ENCODE measurements around the gene RHOBTB3.

RHOBTB3 gene

DNA sequence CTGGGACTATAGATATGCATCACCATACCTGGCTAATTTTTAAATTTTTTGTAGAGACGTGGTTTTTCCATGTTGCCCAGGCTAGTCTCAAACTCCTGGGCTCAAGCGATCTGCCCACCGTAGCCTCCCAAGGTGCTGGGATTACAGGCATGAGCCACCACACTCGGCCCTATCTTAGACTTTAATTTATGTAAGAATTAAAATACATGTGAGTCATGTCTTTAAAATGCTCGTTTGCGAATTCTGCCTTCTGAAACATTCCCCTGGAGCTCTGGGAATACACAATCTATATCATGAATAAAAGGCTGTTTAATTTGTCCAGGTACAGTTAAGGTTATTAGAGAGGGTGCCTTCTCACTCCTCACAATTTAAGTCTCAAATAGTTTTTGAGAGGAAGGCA, 32.8 kb downstream of the RHOBTB3 start:
- DNase-seq (ENCODE audit: low read depth in 1 of 2, low spot score in 1 of 2), result no peak
- TF ChIP-seq, protein P1, sequence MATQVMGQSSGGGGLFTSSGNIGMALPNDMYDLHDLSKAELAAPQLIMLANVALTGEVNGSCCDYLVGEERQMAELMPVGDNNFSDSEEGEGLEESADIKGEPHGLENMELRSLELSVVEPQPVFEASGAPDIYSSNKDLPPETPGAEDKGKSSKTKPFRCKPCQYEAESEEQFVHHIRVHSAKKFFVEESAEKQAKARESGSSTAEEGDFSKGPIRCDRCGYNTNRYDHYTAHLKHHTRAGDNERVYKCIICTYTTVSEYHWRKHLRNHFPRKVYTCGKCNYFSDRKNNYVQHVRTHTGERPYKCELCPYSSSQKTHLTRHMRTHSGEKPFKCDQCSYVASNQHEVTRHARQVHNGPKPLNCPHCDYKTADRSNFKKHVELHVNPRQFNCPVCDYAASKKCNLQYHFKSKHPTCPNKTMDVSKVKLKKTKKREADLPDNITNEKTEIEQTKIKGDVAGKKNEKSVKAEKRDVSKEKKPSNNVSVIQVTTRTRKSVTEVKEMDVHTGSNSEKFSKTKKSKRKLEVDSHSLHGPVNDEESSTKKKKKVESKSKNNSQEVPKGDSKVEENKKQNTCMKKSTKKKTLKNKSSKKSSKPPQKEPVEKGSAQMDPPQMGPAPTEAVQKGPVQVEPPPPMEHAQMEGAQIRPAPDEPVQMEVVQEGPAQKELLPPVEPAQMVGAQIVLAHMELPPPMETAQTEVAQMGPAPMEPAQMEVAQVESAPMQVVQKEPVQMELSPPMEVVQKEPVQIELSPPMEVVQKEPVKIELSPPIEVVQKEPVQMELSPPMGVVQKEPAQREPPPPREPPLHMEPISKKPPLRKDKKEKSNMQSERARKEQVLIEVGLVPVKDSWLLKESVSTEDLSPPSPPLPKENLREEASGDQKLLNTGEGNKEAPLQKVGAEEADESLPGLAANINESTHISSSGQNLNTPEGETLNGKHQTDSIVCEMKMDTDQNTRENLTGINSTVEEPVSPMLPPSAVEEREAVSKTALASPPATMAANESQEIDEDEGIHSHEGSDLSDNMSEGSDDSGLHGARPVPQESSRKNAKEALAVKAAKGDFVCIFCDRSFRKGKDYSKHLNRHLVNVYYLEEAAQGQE (IDR thresholded peaks at IDR 0.05; ENCODE audit: insufficient replicate concordance, low read depth), result no peak
- TF ChIP-seq, protein P2, sequence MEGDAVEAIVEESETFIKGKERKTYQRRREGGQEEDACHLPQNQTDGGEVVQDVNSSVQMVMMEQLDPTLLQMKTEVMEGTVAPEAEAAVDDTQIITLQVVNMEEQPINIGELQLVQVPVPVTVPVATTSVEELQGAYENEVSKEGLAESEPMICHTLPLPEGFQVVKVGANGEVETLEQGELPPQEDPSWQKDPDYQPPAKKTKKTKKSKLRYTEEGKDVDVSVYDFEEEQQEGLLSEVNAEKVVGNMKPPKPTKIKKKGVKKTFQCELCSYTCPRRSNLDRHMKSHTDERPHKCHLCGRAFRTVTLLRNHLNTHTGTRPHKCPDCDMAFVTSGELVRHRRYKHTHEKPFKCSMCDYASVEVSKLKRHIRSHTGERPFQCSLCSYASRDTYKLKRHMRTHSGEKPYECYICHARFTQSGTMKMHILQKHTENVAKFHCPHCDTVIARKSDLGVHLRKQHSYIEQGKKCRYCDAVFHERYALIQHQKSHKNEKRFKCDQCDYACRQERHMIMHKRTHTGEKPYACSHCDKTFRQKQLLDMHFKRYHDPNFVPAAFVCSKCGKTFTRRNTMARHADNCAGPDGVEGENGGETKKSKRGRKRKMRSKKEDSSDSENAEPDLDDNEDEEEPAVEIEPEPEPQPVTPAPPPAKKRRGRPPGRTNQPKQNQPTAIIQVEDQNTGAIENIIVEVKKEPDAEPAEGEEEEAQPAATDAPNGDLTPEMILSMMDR (IDR thresholded peaks at IDR 0.05; ENCODE audit: insufficient read depth, low read length), result no peak
- no peak for TF ChIP-seq GABPA (IDR thresholded peaks at IDR 0.05; ENCODE audit: low read depth)
- TF ChIP-seq POLR2AphosphoS5 (IDR thresholded peaks at IDR 0.05; ENCODE audit: low read depth), result no peak
- TF ChIP-seq SPI1 (IDR thresholded peaks at IDR 0.05; ENCODE audit: borderline replicate concordance, low read depth), result no peak
- Histone ChIP-seq H3K27me3 (ENCODE audit: insufficient read depth, poor library complexity, severe bottlenecking) (no peaks in the 10 kb centered on the region), H3K4me3 (replicated peaks; ENCODE audit: insufficient read depth, low read length) (no peak overlapping the region), H3K27ac (replicated peaks) (no peak overlapping the region)

DNA sequence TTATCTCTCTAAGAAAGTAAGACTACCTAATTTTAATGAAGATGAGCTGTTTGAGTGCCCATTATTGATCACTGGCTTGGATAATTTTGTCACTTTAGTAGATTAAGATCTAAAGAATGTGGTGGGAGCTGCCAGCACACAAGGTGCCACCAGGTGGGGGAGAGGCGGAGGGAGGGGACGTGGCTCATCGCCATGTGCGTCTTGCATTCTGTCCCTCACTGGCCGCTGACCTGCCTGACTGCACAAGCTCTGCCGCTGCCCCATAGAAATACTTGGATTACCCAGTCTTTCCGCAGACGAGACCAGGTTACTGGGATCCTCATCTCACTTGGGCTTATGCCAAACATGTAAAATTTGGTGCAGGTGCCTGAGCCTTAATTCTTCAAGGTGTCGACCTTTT, 37.6 kb downstream of the RHOBTB3 start:
- no peaks in the 10 kb centered on the region for H3K27me3 ChIP-seq (ENCODE audit: insufficient read depth, poor library complexity, severe bottlenecking)
- H3K4me3 ChIP-seq (replicated peaks; ENCODE audit: insufficient read depth, low read length), result no peak overlapping the region
- no peak overlapping the region for H3K27ac ChIP-seq (replicated peaks)
- TF ChIP-seq, protein P2 (IDR thresholded peaks at IDR 0.05; ENCODE audit: insufficient read depth, low read length), result no peak
- no peak for DNase-seq (ENCODE audit: low read depth in 1 of 2, low spot score in 1 of 2)

DNA sequence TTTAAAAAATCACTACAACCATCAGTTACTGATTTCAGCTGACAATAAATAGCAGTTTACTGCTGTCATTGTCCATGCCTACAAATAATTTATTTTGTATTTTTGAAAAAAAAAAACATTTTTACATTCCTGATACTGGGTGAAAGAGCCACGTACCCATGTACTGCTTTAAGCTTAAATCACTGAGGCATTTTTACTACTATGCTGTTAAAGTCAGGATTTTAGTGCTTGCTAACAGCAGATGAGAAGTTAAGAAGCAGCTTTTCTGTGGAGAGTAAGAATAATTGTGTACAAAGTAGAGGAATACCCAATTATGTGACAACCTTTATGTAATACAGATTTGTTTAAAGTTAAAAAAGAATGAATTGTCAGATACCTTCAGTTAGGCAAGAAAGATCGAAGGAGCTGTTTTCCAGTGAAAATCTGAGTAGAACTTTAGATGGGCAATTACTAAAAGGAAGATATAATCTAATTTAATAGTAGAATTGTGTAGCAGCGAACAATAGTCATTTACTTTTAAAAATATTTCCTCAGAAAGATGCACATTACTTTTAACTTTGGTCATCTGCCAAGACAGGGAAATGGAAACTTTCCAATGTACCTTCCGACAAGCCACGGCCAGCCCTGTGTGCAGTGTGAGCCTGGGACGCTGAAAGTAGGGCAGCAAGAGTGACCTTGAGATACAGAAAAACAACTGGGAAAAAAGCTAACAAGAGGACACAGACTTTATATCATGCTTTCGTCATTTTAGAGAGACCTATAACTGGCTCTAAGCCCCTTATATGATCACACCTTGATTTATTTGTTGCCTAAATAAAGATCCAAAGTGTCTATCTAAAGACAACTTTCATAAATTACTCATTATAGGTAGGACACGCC, 39.9 kb downstream of the RHOBTB3 start:
- DNase-seq (ENCODE audit: low read depth in 1 of 2, low spot score in 1 of 2), result no peak
- H3K27ac ChIP-seq (replicated peaks), result no peak overlapping the region
- H3K27me3 ChIP-seq (ENCODE audit: insufficient read depth, poor library complexity, severe bottlenecking), result no peaks in the 10 kb centered on the region
- no peak overlapping the region for H3K4me3 ChIP-seq (replicated peaks; ENCODE audit: insufficient read depth, low read length)
- TF ChIP-seq, protein P1 (IDR thresholded peaks at IDR 0.05; ENCODE audit: insufficient replicate concordance, low read depth), result no peak
- no peak for TF ChIP-seq POLR2AphosphoS5 (IDR thresholded peaks at IDR 0.05; ENCODE audit: low read depth)
- TF ChIP-seq, protein P2 (IDR thresholded peaks at IDR 0.05; ENCODE audit: insufficient read depth, low read length), result no peak

DNA sequence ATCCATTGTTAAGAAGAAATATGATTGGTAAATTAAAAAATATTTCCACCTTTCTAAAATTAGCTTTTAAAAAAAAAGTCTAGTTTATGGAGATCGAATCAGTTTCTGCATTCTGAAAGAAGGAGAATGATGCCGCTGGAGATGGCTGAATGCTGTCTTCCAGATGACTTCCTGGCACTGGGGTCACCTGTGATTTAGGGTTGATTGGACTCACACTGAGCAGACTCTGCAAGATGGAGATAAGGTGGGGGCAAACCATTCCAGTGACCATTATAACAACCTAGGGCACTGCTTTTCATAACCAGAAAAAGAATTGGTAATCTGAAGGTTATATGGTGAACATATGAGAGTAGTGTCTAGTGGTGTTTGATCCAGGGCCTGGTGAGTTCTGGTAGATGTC, 40.8 kb downstream of the RHOBTB3 start:
- H3K27ac ChIP-seq (replicated peaks), result no peak overlapping the region
- no peak overlapping the region for H3K4me3 ChIP-seq (replicated peaks; ENCODE audit: insufficient read depth, low read length)
- TF ChIP-seq, protein P2 (IDR thresholded peaks at IDR 0.05; ENCODE audit: insufficient read depth, low read length), result no peak
- TF ChIP-seq GABPA (IDR thresholded peaks at IDR 0.05; ENCODE audit: low read depth), result no peak
- no peak for TF ChIP-seq SPI1 (IDR thresholded peaks at IDR 0.05; ENCODE audit: borderline replicate concordance, low read depth)
- TF ChIP-seq, protein P1 (IDR thresholded peaks at IDR 0.05; ENCODE audit: insufficient replicate concordance, low read depth), result no peak
- TF ChIP-seq POLR2AphosphoS5 (IDR thresholded peaks at IDR 0.05; ENCODE audit: low read depth), result no peak
- no peaks in the 10 kb centered on the region for H3K27me3 ChIP-seq (ENCODE audit: insufficient read depth, poor library complexity, severe bottlenecking)
- no peak for DNase-seq (ENCODE audit: low read depth in 1 of 2, low spot score in 1 of 2)
